Measurements from ENCODE around the gene FBLL1. TPM values are rescaled to one million over a fixed set of nuclear protein-coding genes. Genes with fewer than 3 reads are reported as not detected.

Gene FBLL1
- total and polyA plus RNA-seq, 12 donors = 0.16 to 0.61 (median 0.25) TPM; not detected in 7

- no peak for TF ChIP-seq CTCF (IDR thresholded peaks at IDR 0.05)
- ATAC-seq (no peak), DNase-seq (no peak)
- Histone ChIP-seq H3K4me1 (peaks cover 0 to 15% (median 6%) of the 10 kb centered on the region in 9 donors), H3K4me3 (no peak overlapping the region), H3K27me3 (peaks cover 0 to 8% (median 0%) of the 10 kb centered on the region in 7 donors), H3K27ac (no peak overlapping the region), H3K36me3 (no peaks in the 10 kb centered on the region), H3K9me3 (no peaks in the 10 kb centered on the region)
- intact Hi-C loops (cut with DNase I) = loop anchor here in 2 of 10 donors (5.0 to 10.0 kb wide), 2 partner anchors 92 to 215 kb away; partner anchors contain the start of gene PANK3 (in 1 of the 2)
- WGBS, 2 donors = 56 to 57% methylated on average over 5 of the region's 5 CpGs
Measured at GRCh38 chr5:168482361-168482760, 46.7 kb upstream of the FBLL1 start.

- DNase-seq = peak; percentile 93 to 94
- 0 to 1% methylated on average over 40 of the region's 40 CpGs for WGBS, 2 donors
- Histone ChIP-seq H3K4me3 (peak within 1 kb of the TSS; percentile 68 to 100 (median 93)), H3K27me3 (peaks cover 0 to 8% (median 0%) of the 10 kb centered on the region in 7 donors), H3K27ac (peak within 1 kb of the TSS in 9 of 10 donors; percentile 71 to 89 (median 80)), H3K9me3 (no peaks in the 10 kb centered on the region), H3K36me3 (peaks cover 0 to 37% (median 30%) of the 10 kb centered on the region in 9 donors), H3K4me1 (peaks cover 0 to 20% (median 9%) of the 10 kb centered on the region in 9 donors)
- intact Hi-C loops (cut with DNase I) = loop anchor here in 6 of 10 donors (2.0 to 10.0 kb wide), 7 partner anchors 88 to 219 kb away; partner anchors contain the start of gene PANK3 (in 5 of the 6)
- TF ChIP-seq CTCF (IDR thresholded peaks at IDR 0.05) = peak in 8 of 9 donors; percentile 89 to 99 (median 98)
- ATAC-seq = peak; percentile 99 to 100 (median 99)
Measured at GRCh38 chr5:168486136-168486879, 42.8 kb upstream of the FBLL1 start, which contains the start of gene RARS1. TSS of gene RARS1 (plus strand) at chr5:168486471. CDS start at chr5:168486499, 28 bp downstream.

GRCh38 chr5:168489059-168489458, 40.0 kb upstream of the FBLL1 start:
- intact Hi-C loops (cut with DNase I) = loop anchor here in 6 of 10 donors (5.0 to 10.0 kb wide), 5 partner anchors 86 to 222 kb away; partner anchors contain the start of gene PANK3 (in 4 of the 6)
- ATAC-seq (no peak), DNase-seq (no peak)
- Histone ChIP-seq H3K27ac (no peak overlapping the region), H3K27me3 (no peaks in the 10 kb centered on the region), H3K9me3 (no peaks in the 10 kb centered on the region), H3K36me3 (peaks cover 0 to 65% (median 51%) of the 10 kb centered on the region in 9 donors), H3K4me3 (no peak overlapping the region), H3K4me1 (peaks cover 0 to 20% (median 9%) of the 10 kb centered on the region in 9 donors)
- TF ChIP-seq CTCF (IDR thresholded peaks at IDR 0.05) = no peak
- 93 to 98% methylated on average over 3 of the region's 3 CpGs for WGBS, 2 donors

- Histone ChIP-seq H3K27me3 (no peaks in the 10 kb centered on the region), H3K4me1 (no peaks in the 10 kb centered on the region), H3K4me3 (no peak overlapping the region), H3K27ac (no peak overlapping the region), H3K9me3 (no peaks in the 10 kb centered on the region), H3K36me3 (peaks cover 0 to 100% (median 84%) of the 10 kb centered on the region in 9 donors)
- DNase-seq = no peak
- intact Hi-C loops (cut with DNase I) = no loop called here
- ATAC-seq = no peak
- TF ChIP-seq CTCF (IDR thresholded peaks at IDR 0.05) = no peak
- WGBS, 2 donors = 55 to 59% methylated on average over 5 of the region's 5 CpGs
Measured at GRCh38 chr5:168494057-168494555, 35.0 kb upstream of the FBLL1 start.
